Tibial artery (tissue), 4 donors: ENCODE data around the gene CTSD.

ENCODE experiments used
- DNase-seq, 2 donors: peaks; one replicate each; pipeline ENCODE4 v3.0.0-alpha.2; 2019
- H3K27ac ChIP-seq, 2 donors: fragments of 200-600 bp; sonication (generic) in 1 of 2; 1 replicate in 1 of 2; 2 replicates in 1 of 2; pipeline ENCODE4 v1.5.1; 2018 to 2019; ENCODE audit warnings: mild to moderate bottlenecking in 1 of 2
- H3K27me3 ChIP-seq, 2 donors: fragments of 200-600 bp; sonication (generic) in 1 of 2; one replicate each; pipeline versions ENCODE4 v1.5.1 to v1.6.0; 2016 to 2019
- H3K36me3 ChIP-seq, 3 donors: fragments of 200-600 bp; sonication (generic) in 2 of 3; one replicate each; pipeline ENCODE4 v1.5.1; 2016 to 2019; ENCODE audit warnings: mild to moderate bottlenecking in 2 of 3
- H3K4me1 ChIP-seq, 4 donors: fragments of 200-600 bp; sonication (generic) in 2 of 4; 1 replicate in 3 of 4; 2 replicates in 1 of 4; pipeline ENCODE4 v1.5.1; 2016 to 2019
- H3K4me3 ChIP-seq, 2 donors: fragments of 200-600 bp; sonication (generic) in 1 of 2; 1 replicate in 1 of 2; 2 replicates in 1 of 2; pipeline ENCODE4 v1.5.1; 2018 to 2019; ENCODE audit warnings: mild to moderate bottlenecking in 2 of 2
- H3K9me3 ChIP-seq, 3 donors: fragments of 200-600 bp; sonication (generic) in 1 of 3; one replicate each; pipeline ENCODE4 v1.5.1; 2016 to 2019
- CTCF ChIP-seq, 2 experiments: fragments of 200-600 bp in 1 of 2; fragments of 450-650 bp in 1 of 2; IDR thresholded peaks; one replicate each; pipeline ENCODE4 v1.5.1; 2017 to 2019; ENCODE audit warnings: antibody characterized with exemption in 2 of 2, mild to moderate bottlenecking in 1 of 2, moderate library complexity in 1 of 2
- intact Hi-C: fragments of 100-400 bp; cut with DNase I; formaldehyde crosslinking; loops from one replicate; pipeline ENCODE4 v1.15.0; 2023; ENCODE audit warnings: low total_unique reads

CTSD gene

GRCh38 chr11:1779806-1780699 lies 16.3 kb upstream of the CTSD start:
- no peak for TF ChIP-seq CTCF (IDR thresholded peaks at IDR 0.05)
- Histone ChIP-seq H3K4me3 (no peak overlapping the region), H3K27ac (no peak overlapping the region), H3K4me1 (no peaks in the 10 kb centered on the region), H3K9me3 (peaks cover 0 to 6% (median 0%) of the 10 kb centered on the region in 3 donors), H3K36me3 (no peaks in the 10 kb centered on the region), H3K27me3 (no peaks in the 10 kb centered on the region)
- intact Hi-C loops = loop anchor here (10.0 kb wide), 1 partner anchor 85 kb away; the partner anchor contains the start of gene KRTAP5-6
- peak in 1 of 2 donors; percentile 57 for DNase-seq

DNA sequence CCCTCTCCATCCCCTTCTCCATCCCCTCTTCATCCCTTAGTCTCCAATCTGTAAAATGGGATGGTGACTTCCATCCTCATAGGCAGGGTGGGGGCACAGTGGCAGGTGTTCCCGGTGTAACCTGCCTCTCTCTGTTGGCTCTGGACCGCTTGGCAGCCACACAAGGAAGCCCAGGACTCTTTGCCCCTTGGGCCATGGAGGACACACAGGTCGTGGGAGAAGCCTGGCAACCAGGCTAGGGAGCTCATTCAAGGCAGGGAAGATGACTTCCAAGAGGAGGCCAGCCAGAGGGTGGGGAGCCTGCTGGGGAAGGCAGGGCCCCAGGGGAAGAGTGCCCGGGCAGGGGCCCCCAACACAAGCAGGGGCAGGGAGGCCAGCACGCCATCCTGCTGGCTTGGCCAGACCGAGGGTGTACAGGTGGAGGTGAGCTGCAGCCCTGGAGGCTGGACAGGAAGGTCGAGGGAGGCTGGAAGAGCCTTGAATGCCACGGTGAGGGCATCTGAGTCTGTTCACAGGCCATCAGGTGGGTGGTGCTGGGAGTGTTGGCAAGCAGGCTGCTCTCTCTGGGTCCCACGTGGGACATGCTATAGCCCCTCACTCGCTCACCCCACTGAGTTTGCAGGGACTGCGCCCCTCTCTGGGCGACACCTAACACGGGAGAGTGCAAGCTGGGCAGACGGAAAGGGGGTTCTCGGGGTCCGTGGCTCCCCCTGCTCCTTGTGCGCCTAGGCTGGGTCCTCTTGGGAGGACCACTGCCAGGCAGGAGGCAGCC lies 15.5 kb upstream of the CTSD start:
- peak in 1 of 2 donors; percentile 51 for DNase-seq
- intact Hi-C loops = loop anchor here (10.0 kb wide), 1 partner anchor 84 kb away; the partner anchor contains the start of gene KRTAP5-6
- Histone ChIP-seq H3K36me3 (no peaks in the 10 kb centered on the region), H3K27me3 (no peaks in the 10 kb centered on the region), H3K9me3 (peaks cover 0 to 6% (median 0%) of the 10 kb centered on the region in 3 donors), H3K4me1 (no peaks in the 10 kb centered on the region), H3K4me3 (no peak overlapping the region), H3K27ac (no peak overlapping the region)
- no peak for TF ChIP-seq CTCF (IDR thresholded peaks at IDR 0.05)

GRCh38 chr11:1778141-1778911 lies 14.6 kb upstream of the CTSD start:
- Histone ChIP-seq H3K4me1 (peaks cover 0 to under 1% (median 0%) of the 10 kb centered on the region in 4 donors), H3K4me3 (no peak overlapping the region), H3K27me3 (no peaks in the 10 kb centered on the region), H3K9me3 (peaks cover 0 to 6% (median 0%) of the 10 kb centered on the region in 3 donors), H3K36me3 (no peaks in the 10 kb centered on the region), H3K27ac (no peak overlapping the region)
- intact Hi-C loops = loop anchor here (10.0 kb wide), 1 partner anchor 84 kb away; the partner anchor contains the start of gene KRTAP5-6
- TF ChIP-seq CTCF (IDR thresholded peaks at IDR 0.05) = no peak
- no peak for DNase-seq

DNA sequence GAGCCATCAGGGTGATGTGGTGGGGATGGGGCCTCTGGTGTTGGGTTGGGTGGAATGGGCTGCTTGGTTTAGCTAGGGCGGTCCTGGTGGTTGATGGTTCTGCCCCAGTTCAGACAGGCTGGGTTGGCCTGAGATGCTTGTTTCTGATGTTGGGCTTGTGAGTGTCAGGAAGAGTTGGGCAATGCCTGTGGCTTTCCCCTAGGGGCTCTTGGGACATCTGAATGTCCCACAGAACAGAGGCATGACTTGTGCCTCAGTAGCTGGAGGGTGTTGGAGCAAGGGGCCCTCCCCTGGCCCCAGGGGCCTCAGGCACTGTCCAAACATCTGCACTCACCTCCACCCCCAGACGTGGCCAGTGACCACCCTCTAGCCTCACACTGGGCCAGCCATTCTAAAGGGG lies 14.0 kb upstream of the CTSD start:
- no peaks in the 10 kb centered on the region for H3K36me3 ChIP-seq
- no peak overlapping the region for H3K27ac ChIP-seq
- DNase-seq = no peak
- H3K4me1 ChIP-seq = peaks cover 0 to 6% (median 3%) of the 10 kb centered on the region in 4 donors
- no peak for TF ChIP-seq CTCF (IDR thresholded peaks at IDR 0.05)
- intact Hi-C loops = loop anchor here (10.0 kb wide), 1 partner anchor 83 kb away; the partner anchor contains the start of gene KRTAP5-6
- no peak overlapping the region for H3K4me3 ChIP-seq
- H3K27me3 ChIP-seq = no peaks in the 10 kb centered on the region
- peaks cover 0 to 6% (median 0%) of the 10 kb centered on the region in 3 donors for H3K9me3 ChIP-seq
